Naive B cell (primary cell): ENCODE measurements around the gene ARF6. TPM values are rescaled to one million over a fixed set of nuclear protein-coding genes. Genes with fewer than 3 reads are reported as not detected.
"Not testable (repeated sequence)": the region's sequence is repeated elsewhere in the genome, so short reads cannot be mapped to it uniquely, and the experiment has no call there.

Experiments used
- ATAC-seq, 2 donors: fragments of 150-1000 bp; cut with Tn5 transposase; 2 replicates each; pipeline ENCODE4 v1.10.0; 2021; ENCODE audit warnings: low read depth in 2 of 2, mild to moderate bottlenecking in 2 of 2, moderate library complexity in 2 of 2
- DNase-seq: peaks from one replicate; pipeline ENCODE4 v3.0.0; 2022
- H3K27ac Mint-ChIP-seq, 6 donors: one replicate each; pipeline ENCODE4 v1.8.0; 2020 to 2022; ENCODE audit warnings: mild to moderate bottlenecking in 6 of 6, mixed read lengths in 6 of 6, moderate library complexity in 5 of 6, inconsistent platforms in 2 of 6
- H3K27me3 Mint-ChIP-seq, 3 donors: one replicate each; pipeline ENCODE4 v1.8.0; 2021 to 2022; ENCODE audit warnings: mixed read lengths in 3 of 3, mild to moderate bottlenecking in 1 of 3
- H3K36me3 Mint-ChIP-seq, 2 donors: one replicate each; pipeline ENCODE4 v1.8.0; 2020 to 2022; ENCODE audit warnings: mixed read lengths in 2 of 2, inconsistent platforms in 1 of 2, mild to moderate bottlenecking in 1 of 2
- H3K4me1 Mint-ChIP-seq, 3 donors: one replicate each; pipeline ENCODE4 v1.8.0; 2020 to 2022; ENCODE audit warnings: mixed read lengths in 3 of 3, inconsistent platforms in 1 of 3, mild to moderate bottlenecking in 1 of 3, moderate library complexity in 1 of 3
- H3K4me3 Mint-ChIP-seq, 8 donors: one replicate each; pipeline ENCODE4 v1.8.0; 2020 to 2022; ENCODE audit warnings: mild to moderate bottlenecking in 8 of 8, mixed read lengths in 8 of 8, moderate library complexity in 8 of 8, inconsistent platforms in 2 of 8
- H3K9me3 Mint-ChIP-seq, 7 donors: one replicate each; pipeline ENCODE4 v1.8.0; 2020 to 2022; ENCODE audit warnings: mixed read lengths in 7 of 7, mild to moderate bottlenecking in 5 of 7, inconsistent platforms in 2 of 7, moderate library complexity in 1 of 7
- polyA plus RNA-seq, 6 donors: library from polyadenylated mRNA; unstranded; fragments of 300-500 nt; fragmentation: Illumina TruSeq; gene quantifications; one replicate each; pipeline ENCODE4 v1.2.3, GENCODE V29; 2021; ENCODE audit warnings: low read depth in 6 of 6

The ARF6 gene
- polyA plus RNA-seq, 6 donors from 2014 or later: 161 to 190 (median 184) TPM

DNA sequence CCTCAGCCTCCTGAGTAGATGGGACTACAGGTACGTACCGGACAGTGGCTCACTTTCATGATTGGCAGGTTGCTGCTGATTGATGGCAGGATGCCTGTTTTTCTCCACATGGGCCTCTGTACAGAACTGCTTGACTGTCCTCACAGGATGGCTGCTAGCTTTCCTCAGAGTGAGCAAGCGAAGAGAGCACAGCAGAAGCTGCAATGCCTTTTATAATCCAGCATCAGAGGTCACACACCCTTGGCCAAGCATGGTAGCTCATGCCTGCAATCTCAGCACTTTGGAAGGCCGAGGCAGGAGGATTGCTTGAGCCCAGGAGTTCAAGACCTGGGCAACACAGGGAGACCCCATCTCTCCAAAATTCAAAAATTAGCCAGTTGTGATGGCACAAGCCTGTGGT, 31.0 kb downstream of the ARF6 start:
- Mint-ChIP-seq H3K4me1 (peaks cover 26 to 48% (median 40%) of the 10 kb centered on the region in 3 donors), H3K4me3 (no peak overlapping the region), H3K36me3 (no peaks in the 10 kb centered on the region), H3K27me3 (no peaks in the 10 kb centered on the region), H3K9me3 (no peaks in the 10 kb centered on the region), H3K27ac (peak overlapping the region in 3 of 6 donors; percentile 70 to 87 (median 82))
- DNase-seq: no peak
- ATAC-seq: no peak

DNA sequence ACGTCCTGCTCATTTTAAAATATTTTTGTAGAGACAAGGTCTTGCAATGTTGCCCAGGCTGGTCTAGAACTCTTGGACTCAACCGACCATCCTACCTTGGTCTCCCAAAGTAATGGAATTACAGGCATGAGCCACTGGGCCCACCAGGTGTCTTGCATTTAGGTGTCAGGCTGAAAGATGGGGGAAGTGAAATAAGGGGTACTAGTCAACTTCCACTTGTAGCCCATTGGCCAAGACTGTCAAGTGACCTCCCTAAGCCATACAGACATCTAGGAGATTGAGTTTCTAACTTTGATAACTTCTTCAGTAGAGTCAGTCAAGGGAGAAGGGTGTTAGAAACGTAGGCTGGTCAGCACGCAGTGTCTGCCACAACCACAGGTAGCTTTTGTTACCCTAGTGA, 32.0 kb downstream of the ARF6 start:
- H3K4me3 Mint-ChIP-seq: peak overlapping the region in 1 of 8 donors; percentile 35
- H3K36me3 Mint-ChIP-seq: no peaks in the 10 kb centered on the region
- no peaks in the 10 kb centered on the region for H3K9me3 Mint-ChIP-seq
- peak; percentile 45 to 59 for ATAC-seq
- H3K4me1 Mint-ChIP-seq: peaks cover 25 to 48% (median 46%) of the 10 kb centered on the region in 3 donors
- peak overlapping the region; percentile 7 to 91 (median 81) for H3K27ac Mint-ChIP-seq
- DNase-seq: peak; percentile 23
- no peaks in the 10 kb centered on the region for H3K27me3 Mint-ChIP-seq

GRCh38 chr14:49926803-49927202, 33.9 kb downstream of the ARF6 start:
- DNase-seq (no peak), ATAC-seq (no peak)
- Mint-ChIP-seq H3K4me3 (no peak overlapping the region), H3K27ac (no peak overlapping the region), H3K9me3 (no peaks in the 10 kb centered on the region), H3K27me3 (no peaks in the 10 kb centered on the region), H3K36me3 (no peaks in the 10 kb centered on the region), H3K4me1 (peaks cover 27 to 48% (median 47%) of the 10 kb centered on the region in 3 donors)

- DNase-seq: no peak
- H3K36me3 Mint-ChIP-seq: no peaks in the 10 kb centered on the region
- H3K4me1 Mint-ChIP-seq: peaks cover 31 to 56% (median 52%) of the 10 kb centered on the region in 3 donors
- no peaks in the 10 kb centered on the region for H3K27me3 Mint-ChIP-seq
- no peak for ATAC-seq
- H3K4me3 Mint-ChIP-seq: no peak overlapping the region
- H3K27ac Mint-ChIP-seq: peak overlapping the region in 1 of 6 donors; percentile 10
- H3K9me3 Mint-ChIP-seq: no peaks in the 10 kb centered on the region
Measured at GRCh38 chr14:49928015-49928414, 35.1 kb downstream of the ARF6 start.

DNA sequence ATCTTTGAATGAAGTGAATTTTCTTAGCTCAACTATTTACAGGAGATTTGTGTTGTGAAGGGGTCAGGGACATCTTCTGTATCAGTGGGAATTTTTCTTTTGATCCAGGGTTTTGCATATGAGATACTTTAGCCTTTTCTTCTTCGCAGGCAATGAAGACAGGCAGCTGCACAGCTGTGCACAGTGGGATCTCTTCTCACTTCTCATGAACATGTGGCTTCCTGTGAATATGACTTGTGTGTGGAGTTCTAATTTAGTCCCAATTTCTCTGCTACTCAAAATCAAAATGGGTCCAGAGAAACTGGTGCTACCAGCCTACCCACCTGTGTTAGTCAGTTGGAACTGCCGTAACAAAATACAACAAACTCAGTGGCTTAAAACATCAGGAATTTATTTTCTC, 37.8 kb downstream of the ARF6 start:
- no peak for ATAC-seq
- Mint-ChIP-seq H3K4me3 (peak overlapping the region; percentile 11 to 84 (median 50)), H3K4me1 (peaks cover 20 to 40% (median 30%) of the 10 kb centered on the region in 3 donors), H3K36me3 (no peaks in the 10 kb centered on the region), H3K27me3 (no peaks in the 10 kb centered on the region), H3K27ac (peak overlapping the region; percentile 89 to 99 (median 93)), H3K9me3 (no peaks in the 10 kb centered on the region)
- DNase-seq: no peak

DNA sequence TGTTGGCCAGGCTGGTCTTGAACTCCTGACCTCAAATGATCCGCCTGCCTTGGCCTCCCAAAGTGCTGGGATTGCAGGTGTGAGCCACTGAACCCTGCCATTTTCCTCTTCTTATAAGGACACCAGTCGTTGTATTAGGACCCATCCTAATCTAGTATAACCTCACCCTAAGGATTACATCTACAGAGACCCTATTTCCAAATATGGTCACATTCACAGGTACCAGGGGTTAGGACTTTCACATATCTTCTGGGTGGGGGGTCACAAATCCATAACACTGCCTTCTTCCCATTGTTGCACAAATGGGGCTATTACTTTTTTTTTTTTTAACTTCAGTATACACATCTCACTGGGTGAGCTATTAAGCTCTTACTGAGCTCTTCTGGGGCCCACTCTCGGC, 38.6 kb downstream of the ARF6 start:
- peak overlapping the region; percentile 14 to 93 (median 77) for H3K27ac Mint-ChIP-seq
- H3K4me3 Mint-ChIP-seq: peak overlapping the region in 1 of 8 donors; percentile 18
- H3K36me3 Mint-ChIP-seq: no peaks in the 10 kb centered on the region
- ATAC-seq: no peak
- DNase-seq: no peak
- H3K27me3 Mint-ChIP-seq: no peaks in the 10 kb centered on the region
- peaks cover 0 to 2% (median 0%) of the 10 kb centered on the region in 7 donors for H3K9me3 Mint-ChIP-seq
- H3K4me1 Mint-ChIP-seq: peaks cover 20 to 42% (median 30%) of the 10 kb centered on the region in 3 donors

DNA sequence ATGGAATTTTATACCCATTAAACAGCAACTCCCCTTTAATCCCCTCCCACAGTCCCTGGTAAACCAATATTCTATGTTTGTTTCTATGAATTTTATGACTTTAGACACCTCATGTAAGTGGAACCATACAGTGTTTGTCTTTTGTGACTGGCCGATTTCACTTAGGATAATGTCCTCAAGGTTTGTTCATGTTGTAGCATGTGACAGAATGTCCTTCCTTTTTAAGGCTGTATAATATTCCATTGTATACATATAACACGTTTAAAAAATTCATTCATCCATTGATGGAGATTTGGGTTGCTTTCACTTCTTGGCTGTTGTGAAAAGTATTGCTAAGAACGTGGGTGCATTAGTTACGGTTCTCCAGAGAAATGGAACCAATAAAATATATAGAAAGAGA, 40.2 kb downstream of the ARF6 start:
- H3K27me3 Mint-ChIP-seq: no peaks in the 10 kb centered on the region

GRCh38 chr14:49933704-49934103, 40.8 kb downstream of the ARF6 start:
- DNase-seq (no peak), ATAC-seq (no peak)
- Mint-ChIP-seq H3K27ac (no peak overlapping the region), H3K9me3 (peaks cover 0 to 8% (median 6%) of the 10 kb centered on the region in 7 donors), H3K4me1 (peaks cover 16 to 46% (median 35%) of the 10 kb centered on the region in 3 donors), H3K4me3 (peak overlapping the region in 1 of 8 donors; percentile 42), H3K36me3 (no peaks in the 10 kb centered on the region), H3K27me3 (no peaks in the 10 kb centered on the region)

More for the DNA sequence above, 40.2 kb downstream of the ARF6 start:
- DNase-seq (no peak), ATAC-seq (no peak)
- H3K4me3 Mint-ChIP-seq: no peak overlapping the region
- H3K27ac Mint-ChIP-seq: peak overlapping the region in 1 of 6 donors; percentile 38
- peaks cover 0 to 6% (median 4%) of the 10 kb centered on the region in 7 donors for H3K9me3 Mint-ChIP-seq
- H3K4me1 Mint-ChIP-seq: peaks cover 18 to 42% (median 33%) of the 10 kb centered on the region in 3 donors
- no peaks in the 10 kb centered on the region for H3K36me3 Mint-ChIP-seq

- no peak for ATAC-seq
- H3K9me3 Mint-ChIP-seq: peaks cover 5 to 12% (median 7%) of the 10 kb centered on the region in 7 donors
- no peak overlapping the region for H3K4me3 Mint-ChIP-seq
- H3K36me3 Mint-ChIP-seq: peaks cover 5 to 8% of the 10 kb centered on the region in 2 donors
- H3K27ac Mint-ChIP-seq: no peak overlapping the region
- H3K4me1 Mint-ChIP-seq: peaks cover 22 to 45% (median 40%) of the 10 kb centered on the region in 3 donors
- no peak for DNase-seq
- no peaks in the 10 kb centered on the region for H3K27me3 Mint-ChIP-seq
Measured at GRCh38 chr14:49934646-49935045, 41.8 kb downstream of the ARF6 start.

GRCh38 chr14:49935526-49935925, 42.6 kb downstream of the ARF6 start:
- DNase-seq (no peak), ATAC-seq (no peak)
- H3K27me3 Mint-ChIP-seq: no peaks in the 10 kb centered on the region
- no peak overlapping the region for H3K4me3 Mint-ChIP-seq
- H3K36me3 Mint-ChIP-seq: peaks cover 5 to 8% of the 10 kb centered on the region in 2 donors
- peaks cover 28 to 45% (median 42%) of the 10 kb centered on the region in 3 donors for H3K4me1 Mint-ChIP-seq
- H3K27ac Mint-ChIP-seq: peak overlapping the region in 1 of 6 donors; percentile 69
- peaks cover 5 to 12% (median 7%) of the 10 kb centered on the region in 7 donors for H3K9me3 Mint-ChIP-seq

DNA sequence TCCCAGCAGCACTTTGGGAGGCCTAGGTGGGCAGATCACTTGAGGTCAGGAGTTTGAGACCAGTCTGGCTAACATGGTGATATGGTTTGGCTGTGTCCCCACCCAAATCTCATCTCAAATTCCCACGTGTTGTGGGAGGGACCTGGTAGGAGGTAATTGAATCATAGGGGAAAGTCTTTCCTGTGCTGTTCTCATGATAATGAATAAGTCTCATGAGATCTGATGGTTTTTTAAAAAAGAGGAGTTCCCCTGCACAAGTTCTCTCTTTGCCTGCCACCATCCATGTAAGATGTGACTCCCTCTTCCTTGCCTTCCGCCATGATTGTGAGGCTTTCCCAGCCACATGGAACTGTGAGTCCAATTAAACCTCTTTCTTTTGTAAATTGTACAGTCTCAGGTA, 43.4 kb downstream of the ARF6 start:
- not testable (repeated sequence) for DNase-seq, H3K27me3 Mint-ChIP-seq, H3K4me3 Mint-ChIP-seq, ATAC-seq, H3K36me3 Mint-ChIP-seq
- Mint-ChIP-seq H3K27ac (peak overlapping the region in 1 of 6 donors; percentile 64), H3K9me3 (peaks cover 5 to 12% (median 7%) of the 10 kb centered on the region in 7 donors), H3K4me1 (peaks cover 27 to 45% (median 39%) of the 10 kb centered on the region in 3 donors)

GRCh38 chr14:49936882-49937281, 44.0 kb downstream of the ARF6 start:
- DNase-seq, H3K4me3 Mint-ChIP-seq, H3K36me3 Mint-ChIP-seq, ATAC-seq, H3K27me3 Mint-ChIP-seq: not testable (repeated sequence)
- Mint-ChIP-seq H3K27ac (peak overlapping the region in 1 of 6 donors; percentile 5), H3K4me1 (peaks cover 23 to 40% (median 36%) of the 10 kb centered on the region in 3 donors), H3K9me3 (peaks cover 5 to 12% (median 7%) of the 10 kb centered on the region in 7 donors)

DNA sequence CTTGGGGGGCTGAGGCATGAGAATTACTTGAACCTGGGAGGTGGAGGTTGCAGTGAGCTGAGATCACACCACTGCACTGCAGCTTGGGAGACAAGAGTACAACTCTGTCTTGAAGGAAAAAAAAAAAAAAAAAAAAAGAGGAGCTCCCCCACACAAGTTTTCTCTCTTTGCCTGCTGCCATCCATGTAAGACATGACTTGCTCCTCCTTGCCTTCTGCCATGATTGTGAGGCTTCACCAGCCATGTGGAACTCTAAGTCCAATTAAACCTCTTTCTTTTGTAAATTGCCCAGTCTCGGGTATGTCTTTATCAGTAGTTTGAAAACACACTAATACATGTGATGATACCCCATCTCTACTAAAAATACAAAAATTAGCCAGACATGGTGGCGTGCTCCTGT, 46.3 kb downstream of the ARF6 start:
- peak overlapping the region in 3 of 8 donors; percentile 19 to 53 (median 40) for H3K4me3 Mint-ChIP-seq
- not testable (repeated sequence) for H3K27me3 Mint-ChIP-seq, ATAC-seq, DNase-seq
- peak overlapping the region in 2 of 6 donors; percentile 39 to 70 for H3K27ac Mint-ChIP-seq
- peaks cover 18 to 21% of the 10 kb centered on the region in 2 donors for H3K36me3 Mint-ChIP-seq
- peaks cover 6 to 15% (median 12%) of the 10 kb centered on the region in 7 donors for H3K9me3 Mint-ChIP-seq
- peaks cover 27 to 42% (median 36%) of the 10 kb centered on the region in 3 donors for H3K4me1 Mint-ChIP-seq

DNA sequence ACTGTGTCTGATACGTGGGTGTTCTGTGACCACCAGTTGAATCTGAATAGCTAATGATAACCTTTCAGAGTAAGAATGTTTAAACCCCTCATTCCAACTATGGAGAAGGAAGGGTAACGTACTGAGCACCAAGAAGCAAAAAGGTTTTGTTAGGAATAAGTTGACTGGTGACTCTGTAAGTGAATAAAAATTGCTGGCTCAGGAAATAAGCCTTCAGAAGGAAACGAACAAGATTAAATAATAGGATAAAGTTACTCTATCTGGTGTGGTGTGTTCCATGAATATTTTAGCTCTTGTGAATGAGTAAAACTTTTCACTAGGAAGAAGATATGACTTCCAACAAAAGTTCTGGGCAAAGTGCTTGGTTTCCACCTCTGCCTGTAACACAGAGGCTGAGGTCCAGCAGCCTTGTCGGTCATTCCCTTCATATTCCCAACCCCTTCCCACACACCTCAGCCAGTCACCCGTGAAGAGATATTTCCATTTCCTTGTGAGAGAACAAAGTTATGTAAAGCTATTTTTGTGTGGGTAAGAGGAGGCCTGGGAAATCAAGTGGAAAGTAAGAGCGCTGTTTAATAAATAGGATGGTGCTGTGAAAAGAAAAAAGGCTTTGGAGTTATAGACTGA, 47.1 kb downstream of the ARF6 start:
- ATAC-seq (no peak), DNase-seq (no peak)
- peaks cover 27 to 42% (median 32%) of the 10 kb centered on the region in 3 donors for H3K4me1 Mint-ChIP-seq
- H3K27ac Mint-ChIP-seq: peak overlapping the region in 5 of 6 donors; percentile 42 to 93 (median 69)
- H3K9me3 Mint-ChIP-seq: peaks cover 6 to 15% (median 12%) of the 10 kb centered on the region in 7 donors
- H3K4me3 Mint-ChIP-seq: peak overlapping the region in 6 of 8 donors; percentile 32 to 75 (median 60)
- H3K36me3 Mint-ChIP-seq: peaks cover 18 to 21% of the 10 kb centered on the region in 2 donors
- H3K27me3 Mint-ChIP-seq: no peaks in the 10 kb centered on the region
